22Rv1 (cell line): ENCODE data around the gene SHISA5.

Experiments used
- ZFX ChIP-seq: fragments of 450-650 bp; IDR thresholded peaks from 2 replicates; pipeline ENCODE4 v1.6.1; 2017; ENCODE audit warnings: antibody characterized with exemption, borderline replicate concordance
- TF ChIP-seq, protein P1 (sequence below): fragments of 450-650 bp; IDR thresholded peaks from 2 replicates; pipeline ENCODE4 v1.5.1; 2017; ENCODE audit warnings: mild to moderate bottlenecking

- TF ChIP-seq, protein P1, sequence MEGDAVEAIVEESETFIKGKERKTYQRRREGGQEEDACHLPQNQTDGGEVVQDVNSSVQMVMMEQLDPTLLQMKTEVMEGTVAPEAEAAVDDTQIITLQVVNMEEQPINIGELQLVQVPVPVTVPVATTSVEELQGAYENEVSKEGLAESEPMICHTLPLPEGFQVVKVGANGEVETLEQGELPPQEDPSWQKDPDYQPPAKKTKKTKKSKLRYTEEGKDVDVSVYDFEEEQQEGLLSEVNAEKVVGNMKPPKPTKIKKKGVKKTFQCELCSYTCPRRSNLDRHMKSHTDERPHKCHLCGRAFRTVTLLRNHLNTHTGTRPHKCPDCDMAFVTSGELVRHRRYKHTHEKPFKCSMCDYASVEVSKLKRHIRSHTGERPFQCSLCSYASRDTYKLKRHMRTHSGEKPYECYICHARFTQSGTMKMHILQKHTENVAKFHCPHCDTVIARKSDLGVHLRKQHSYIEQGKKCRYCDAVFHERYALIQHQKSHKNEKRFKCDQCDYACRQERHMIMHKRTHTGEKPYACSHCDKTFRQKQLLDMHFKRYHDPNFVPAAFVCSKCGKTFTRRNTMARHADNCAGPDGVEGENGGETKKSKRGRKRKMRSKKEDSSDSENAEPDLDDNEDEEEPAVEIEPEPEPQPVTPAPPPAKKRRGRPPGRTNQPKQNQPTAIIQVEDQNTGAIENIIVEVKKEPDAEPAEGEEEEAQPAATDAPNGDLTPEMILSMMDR: no peak
- TF ChIP-seq ZFX: no peak
Measured at GRCh38 chr3:48470286-48470685, 33.7 kb downstream of the SHISA5 start.
